ENCODE results near the gene GAP43.

The GAP43 gene

GRCh38 chr3:115615001-115615814 is 8.1 kb upstream of the GAP43 start:
- no peak for DNase-seq
- no peak overlapping the region for H3K27ac Mint-ChIP-seq
- H3K4me3 Mint-ChIP-seq = no peak overlapping the region
- H3K4me1 Mint-ChIP-seq = no peaks in the 10 kb centered on the region
- no peaks in the 10 kb centered on the region for H3K27me3 Mint-ChIP-seq
- no peaks in the 10 kb centered on the region for H3K9me3 Mint-ChIP-seq
- CTCF ChIA-PET = interaction anchor here (1.0 kb wide), 1 partner anchor 306 kb away, joined by 3 read pairs; no protein-coding TSS in a partner anchor
- no peaks in the 10 kb centered on the region for H3K36me3 Mint-ChIP-seq

GRCh38 chr3:115616461-115616860 is 6.8 kb upstream of the GAP43 start:
- Mint-ChIP-seq H3K36me3 (no peaks in the 10 kb centered on the region), H3K9me3 (no peaks in the 10 kb centered on the region), H3K27ac (no peak overlapping the region), H3K27me3 (no peaks in the 10 kb centered on the region), H3K4me1 (no peaks in the 10 kb centered on the region), H3K4me3 (no peak overlapping the region)
- no peak for DNase-seq
- CTCF ChIA-PET = no interaction called here

DNA sequence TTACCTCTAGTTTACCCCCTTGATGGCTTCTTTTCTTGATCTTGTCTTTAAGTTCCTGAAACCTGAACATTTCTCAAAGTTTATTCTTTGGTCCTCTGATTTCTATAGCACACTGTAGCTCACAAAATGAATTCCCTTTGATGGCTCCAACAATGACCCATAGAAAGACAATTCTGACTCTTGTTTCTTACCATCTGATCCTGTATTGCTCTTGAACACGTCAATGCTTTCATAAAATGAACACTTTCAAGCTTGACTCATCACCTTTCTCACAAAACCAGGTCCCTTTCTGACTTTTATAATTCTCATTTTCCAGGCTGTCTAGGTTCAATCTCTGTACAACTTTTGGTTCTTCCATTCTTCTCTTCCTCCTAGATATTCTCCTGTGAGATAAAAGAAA is 5.7 kb upstream of the GAP43 start:
- Mint-ChIP-seq H3K36me3 (no peaks in the 10 kb centered on the region), H3K27ac (no peak overlapping the region), H3K4me3 (no peak overlapping the region), H3K9me3 (no peaks in the 10 kb centered on the region), H3K27me3 (no peaks in the 10 kb centered on the region), H3K4me1 (no peaks in the 10 kb centered on the region)
- CTCF ChIA-PET = no interaction called here
- no peak for DNase-seq

GRCh38 chr3:115624029-115624741 is 875 bp downstream of the GAP43 start:
- Mint-ChIP-seq H3K27ac (no peak overlapping the region), H3K4me1 (no peaks in the 10 kb centered on the region), H3K9me3 (no peaks in the 10 kb centered on the region), H3K36me3 (no peaks in the 10 kb centered on the region), H3K4me3 (no peak overlapping the region), H3K27me3 (peaks cover 32% of the 10 kb centered on the region)
- CTCF ChIA-PET = no interaction called here
- no peak for DNase-seq

- H3K27me3 Mint-ChIP-seq = peaks cover 32% of the 10 kb centered on the region
- no peaks in the 10 kb centered on the region for H3K9me3 Mint-ChIP-seq
- no peaks in the 10 kb centered on the region for H3K36me3 Mint-ChIP-seq
- H3K27ac Mint-ChIP-seq = no peak overlapping the region
- CTCF ChIA-PET = no interaction called here
- H3K4me3 Mint-ChIP-seq = no peak overlapping the region
- no peak for DNase-seq
- H3K4me1 Mint-ChIP-seq = no peaks in the 10 kb centered on the region
These were observed 1.6 kb downstream of the GAP43 start for GRCh38 chr3:115624901-115625300.

GRCh38 chr3:115626006-115626409 is 2.7 kb downstream of the GAP43 start:
- DNase-seq = no peak

GRCh38 chr3:115626721-115627120 is 3.4 kb downstream of the GAP43 start:
- Mint-ChIP-seq H3K27ac (no peak overlapping the region), H3K9me3 (no peaks in the 10 kb centered on the region), H3K4me1 (no peaks in the 10 kb centered on the region), H3K4me3 (no peak overlapping the region), H3K27me3 (peaks cover 32% of the 10 kb centered on the region), H3K36me3 (no peaks in the 10 kb centered on the region)
- DNase-seq = no peak
- CTCF ChIA-PET = interaction anchor here (0.9 kb wide), 1 partner anchor 15 kb away, joined by 5 read pairs; no protein-coding TSS in a partner anchor

More at GRCh38 chr3:115626006-115626409, 2.7 kb downstream of the GAP43 start:
- peaks cover 32% of the 10 kb centered on the region for H3K27me3 Mint-ChIP-seq
- no peak overlapping the region for H3K27ac Mint-ChIP-seq
- CTCF ChIA-PET = no interaction called here
- H3K4me3 Mint-ChIP-seq = no peak overlapping the region
- H3K9me3 Mint-ChIP-seq = no peaks in the 10 kb centered on the region
- no peaks in the 10 kb centered on the region for H3K36me3 Mint-ChIP-seq
- H3K4me1 Mint-ChIP-seq = no peaks in the 10 kb centered on the region

- Mint-ChIP-seq H3K36me3 (no peaks in the 10 kb centered on the region), H3K27ac (no peak overlapping the region), H3K9me3 (no peaks in the 10 kb centered on the region), H3K27me3 (peaks cover 36% of the 10 kb centered on the region), H3K4me3 (no peak overlapping the region), H3K4me1 (no peaks in the 10 kb centered on the region)
- DNase-seq = no peak
- CTCF ChIA-PET = interaction anchor here (0.9 kb wide), 1 partner anchor 16 kb away, joined by 5 read pairs; no protein-coding TSS in a partner anchor
These were observed 4.1 kb downstream of the GAP43 start for GRCh38 chr3:115627180-115628074.

DNA sequence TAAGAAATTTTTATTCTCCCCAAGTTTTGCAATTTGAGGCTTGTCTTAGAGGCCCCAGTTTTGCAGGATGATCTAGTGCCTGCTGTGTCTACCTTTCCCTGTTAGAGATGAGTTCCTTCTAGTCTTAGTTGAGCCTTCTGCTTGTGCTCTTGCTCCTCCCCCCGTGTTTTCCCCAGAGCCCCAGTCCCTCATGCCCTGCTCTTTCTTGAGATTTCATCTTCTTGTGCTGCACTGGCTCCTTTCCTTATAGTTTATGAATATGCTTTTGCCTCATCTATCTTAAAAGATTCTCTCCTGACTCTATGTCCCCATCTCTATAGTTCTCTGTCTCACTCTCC is 4.7 kb downstream of the GAP43 start:
- H3K36me3 Mint-ChIP-seq = no peaks in the 10 kb centered on the region
- H3K4me3 Mint-ChIP-seq = no peak overlapping the region
- no peak for DNase-seq
- H3K9me3 Mint-ChIP-seq = no peaks in the 10 kb centered on the region
- no peaks in the 10 kb centered on the region for H3K4me1 Mint-ChIP-seq
- CTCF ChIA-PET = no interaction called here
- no peak overlapping the region for H3K27ac Mint-ChIP-seq
- H3K27me3 Mint-ChIP-seq = peaks cover 33% of the 10 kb centered on the region

- Mint-ChIP-seq H3K27ac (no peak overlapping the region), H3K27me3 (peaks cover 12% of the 10 kb centered on the region), H3K9me3 (no peaks in the 10 kb centered on the region), H3K4me3 (no peak overlapping the region), H3K36me3 (no peaks in the 10 kb centered on the region), H3K4me1 (no peaks in the 10 kb centered on the region)
- CTCF ChIA-PET = no interaction called here
- DNase-seq = no peak
These were observed 7.5 kb downstream of the GAP43 start for GRCh38 chr3:115630850-115631249.

GRCh38 chr3:115632026-115632425 is 8.7 kb downstream of the GAP43 start:
- Mint-ChIP-seq H3K27me3 (peaks cover 7% of the 10 kb centered on the region), H3K4me3 (no peak overlapping the region), H3K36me3 (no peaks in the 10 kb centered on the region), H3K27ac (no peak overlapping the region), H3K9me3 (no peaks in the 10 kb centered on the region), H3K4me1 (no peaks in the 10 kb centered on the region)
- CTCF ChIA-PET = no interaction called here
- DNase-seq = no peak

- Mint-ChIP-seq H3K4me1 (no peaks in the 10 kb centered on the region), H3K9me3 (no peaks in the 10 kb centered on the region), H3K27me3 (peaks cover 4% of the 10 kb centered on the region), H3K4me3 (no peak overlapping the region), H3K27ac (no peak overlapping the region), H3K36me3 (no peaks in the 10 kb centered on the region)
- CTCF ChIA-PET = no interaction called here
- DNase-seq = no peak
These were observed 10.2 kb downstream of the GAP43 start for GRCh38 chr3:115633467-115633866.

DNA sequence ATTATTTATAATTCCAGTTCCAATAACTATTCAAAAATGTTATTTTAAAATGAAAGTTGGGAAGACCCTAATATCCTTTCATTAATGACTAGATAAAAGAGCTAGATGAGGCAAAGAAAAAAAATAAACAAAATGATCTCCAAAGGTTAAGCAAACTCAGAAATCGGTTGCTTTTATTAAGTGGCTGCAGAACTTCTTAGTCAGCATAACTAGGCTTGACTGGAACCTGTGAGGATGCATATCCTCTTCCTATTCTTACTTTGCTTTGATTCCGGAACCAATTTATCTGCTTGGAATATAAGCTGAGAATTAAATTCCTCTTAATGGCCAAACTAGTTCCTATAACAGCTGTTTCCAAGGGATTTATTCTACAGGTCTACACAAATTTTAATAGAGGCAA is 10.7 kb downstream of the GAP43 start:
- H3K9me3 Mint-ChIP-seq = no peaks in the 10 kb centered on the region
- DNase-seq = no peak
- CTCF ChIA-PET = no interaction called here
- no peak overlapping the region for H3K4me3 Mint-ChIP-seq
- peaks cover 2% of the 10 kb centered on the region for H3K4me1 Mint-ChIP-seq
- H3K27ac Mint-ChIP-seq = no peak overlapping the region
- H3K36me3 Mint-ChIP-seq = no peaks in the 10 kb centered on the region
- H3K27me3 Mint-ChIP-seq = peaks cover 4% of the 10 kb centered on the region

- no peak for DNase-seq
- Mint-ChIP-seq H3K9me3 (no peaks in the 10 kb centered on the region), H3K27me3 (peaks cover 7% of the 10 kb centered on the region), H3K4me1 (peaks cover 2% of the 10 kb centered on the region), H3K4me3 (no peak overlapping the region), H3K27ac (no peak overlapping the region), H3K36me3 (no peaks in the 10 kb centered on the region)
- CTCF ChIA-PET = no interaction called here
These were observed 12.1 kb downstream of the GAP43 start for GRCh38 chr3:115635406-115635805.

Measured in activated naive CD4-positive, alpha-beta T cell treated with anti-CD3 and anti-CD28 coated beads, Interleukin-2, amount 10 ng/mL, durations not matched to agents 7 days and 5 days (primary cell).